K562 (cell line): ENCODE measurements around the gene SPRED2. TPM values are rescaled to one million over a fixed set of nuclear protein-coding genes. Genes with fewer than 3 reads are reported as not detected.

Experiments used
- HDAC2 ChIP-seq: fragments of 450-650 bp; IDR thresholded peaks from 2 replicates; pipeline ENCODE4 v1.6.1; 2016; ENCODE audit warnings: mild to moderate bottlenecking
- MTA1 ChIP-seq: fragments of 450-650 bp; IDR thresholded peaks from 2 replicates; pipeline ENCODE4 v1.6.1; 2017; ENCODE audit warnings: borderline replicate concordance
- NBN ChIP-seq: fragments of 450-650 bp; IDR thresholded peaks from 2 replicates; pipeline ENCODE4 v1.6.1; 2016; ENCODE audit warnings: low read depth, mild to moderate bottlenecking
- SP1 ChIP-seq: sonication (generic); formaldehyde crosslinking; IDR thresholded peaks from 2 replicates; pipeline ENCODE4 v1.8.1; 2022; ENCODE audit warnings: mild to moderate bottlenecking, missing genetic modification reagents
- STAT6 ChIP-seq: sonication (generic); formaldehyde crosslinking; IDR thresholded peaks from 2 replicates; pipeline ENCODE4 v1.8.1; 2023; ENCODE audit warnings: mild to moderate bottlenecking, missing genetic modification reagents
- THRB ChIP-seq: fragments of 450-650 bp; formaldehyde crosslinking; conservative IDR thresholded peaks from 2 replicates; pipeline ENCODE4 v1.4.0; 2022; ENCODE audit warnings: mild to moderate bottlenecking, missing genetic modification characterization
- ZNF398 ChIP-seq: fragments of 250-450 bp; sonication (Bioruptor Pico); IDR thresholded peaks from 2 replicates; pipeline ENCODE4 v1.8.0; 2021; ENCODE audit warnings: moderate library complexity, mild to moderate bottlenecking, inconsistent platforms
- ZNF592 ChIP-seq: fragments of 450-650 bp; IDR thresholded peaks from 2 replicates; pipeline ENCODE4 v1.6.1; 2017; ENCODE audit warnings: antibody characterized with exemption, mild to moderate bottlenecking
- ZNF609 ChIP-seq: sonication (generic); formaldehyde crosslinking; IDR thresholded peaks from 2 replicates; pipeline ENCODE4 v1.8.1; 2023; ENCODE audit warnings: missing genetic modification reagents, mild to moderate bottlenecking, borderline replicate concordance
- polyA plus RNA-seq, 8 experiments: library from polyadenylated mRNA; depleted of rRNA in 4 of 8; stranded (reverse) in 5 of 8; unstranded in 3 of 8; fragments of >200 nt; fragmentation: Nextera tagmentation in 2 of 8; fragmentation: Illumina TruSeq in 1 of 8; extraction: Ambion mirVana in 2 of 8; extraction: Trizol in 1 of 8; gene quantifications; 2 replicates each; pipeline versions ENCODE4 v1.2.1 to v1.2.3, GENCODE V29; 2011 to 2014; ENCODE audit warnings: inconsistent platforms in 1 of 8, missing spikeins in 1 of 8
- total RNA-seq, 7 experiments: library from RNA; depleted of rRNA in 6 of 7; stranded (reverse); fragments of >200 nt in 6 of 7; fragmentation: Illumina TruSeq in 2 of 7; extraction: Trizol in 2 of 7; gene quantifications; 2 replicates each; pipeline versions ENCODE4 v1.2.1 to v1.2.3, GENCODE V29; 2011 to 2021; ENCODE audit warnings: low replicate concordance in 1 of 7

SPRED2 gene
- total and polyA plus RNA-seq, 9 of the 15 experiments (the other 6 are each of a cell fraction or from before 2014, with no cell fraction given) = 4.6 to 50.8 (median 14.1) TPM

- no peak for TF ChIP-seq STAT6
- no peak for TF ChIP-seq NBN
- TF ChIP-seq SP1 (CRISPR knock-in tag) = no peak
- TF ChIP-seq ZNF609 (CRISPR knock-in tag) = no peak
- TF ChIP-seq ZNF592 = no peak
- no peak for TF ChIP-seq THRB
- TF ChIP-seq HDAC2 = peak; percentile 29; the same call in 1 of the 2 replicates
- no peak for TF ChIP-seq ZNF398 (CRISPR knock-in tag)
- TF ChIP-seq MTA1 = peak; percentile 56; the same call in 1 of the 2 replicates
Observed at GRCh38 chr2:65351234-65351947, 81.0 kb downstream of the SPRED2 start (continued).
